ENCODE results near the gene SLC9A9.

Gene SLC9A9

GRCh38 chr3:143627336-143627735 is 220.9 kb downstream of the SLC9A9 start:
- TF ChIP-seq CTCF (IDR thresholded peaks at IDR 0.05; ENCODE audit: extremely low read depth, missing control alignments), result no peak
- DNase-seq (ENCODE audit: low spot score), result no peak

GRCh38 chr3:143619231-143619630 is 229.0 kb downstream of the SLC9A9 start:
- TF ChIP-seq CTCF (IDR thresholded peaks at IDR 0.05; ENCODE audit: extremely low read depth, missing control alignments), result no peak
- DNase-seq (ENCODE audit: low spot score), result no peak

- no peak for DNase-seq (ENCODE audit: low spot score)
- no peak for TF ChIP-seq CTCF (IDR thresholded peaks at IDR 0.05; ENCODE audit: extremely low read depth, missing control alignments)
Observed at GRCh38 chr3:143617050-143617449, 231.2 kb downstream of the SLC9A9 start.

GRCh38 chr3:143613226-143613625 is 235.0 kb downstream of the SLC9A9 start:
- no peak for TF ChIP-seq CTCF (IDR thresholded peaks at IDR 0.05; ENCODE audit: extremely low read depth, missing control alignments)

GRCh38 chr3:143612541-143612940 is 235.7 kb downstream of the SLC9A9 start:
- TF ChIP-seq CTCF (IDR thresholded peaks at IDR 0.05; ENCODE audit: extremely low read depth, missing control alignments), result no peak
- DNase-seq (ENCODE audit: low spot score), result no peak

More at GRCh38 chr3:143613226-143613625, 235.0 kb downstream of the SLC9A9 start:
- DNase-seq (ENCODE audit: low spot score), result no peak

GRCh38 chr3:143608966-143609365 is 239.3 kb downstream of the SLC9A9 start:
- no peak for DNase-seq (ENCODE audit: low spot score)
- TF ChIP-seq CTCF (IDR thresholded peaks at IDR 0.05; ENCODE audit: extremely low read depth, missing control alignments), result no peak

GRCh38 chr3:143605233-143605950 is 242.9 kb downstream of the SLC9A9 start:
- DNase-seq (ENCODE audit: low spot score), result no peak
- no peak for TF ChIP-seq CTCF (IDR thresholded peaks at IDR 0.05; ENCODE audit: extremely low read depth, missing control alignments)

Data from GM20000 (cell line).